H1 (cell line): ENCODE data around the gene TMEM44. TPM values are rescaled to one million over a fixed set of nuclear protein-coding genes. Genes with fewer than 3 reads are reported as not detected.

Experiments
- CTCF ChIA-PET: fragments of 300-600 bp; sonication (Branson Sonifier 250); formaldehyde crosslinking; loops from one replicate; lab custom pipeline; 2021; ENCODE audit not compliant: partially characterized antibody; lab: Charles Lee
- POLR2A ChIA-PET: fragments of 300-600 bp; sonication (Branson Sonifier 250); formaldehyde crosslinking; loops from one replicate; lab custom pipeline; 2021; ENCODE audit warnings: inconsistent platforms; ENCODE audit not compliant: partially characterized antibody; lab: Charles Lee
- DNase-seq, 2 experiments: peaks; one replicate each; pipeline versions ENCODE4 v3.0.0 to v3.0.0-alpha.2; 2010 to 2022; ENCODE audit warnings: low spot score in 2 of 2, low read depth in 1 of 2, mixed read lengths in 1 of 2
- FAIRE-seq: peaks from 2 replicates; lab custom pipeline; 2011; peaks lifted over from hg19 to GRCh38; lab: Jason Lieb, UNC
- H2AFZ ChIP-seq: 2 replicates; pipeline ENCODE4 v1.8.1; 2012; ENCODE audit warnings: low read length, inconsistent platforms
- H2AK5ac ChIP-seq: 2 replicates; pipeline ENCODE4 v1.6.1; 2013; ENCODE audit warnings: low read depth, low read length
- H2BK120ac ChIP-seq: replicated peaks from 2 replicates; pipeline ENCODE3; 2013; ENCODE audit warnings: low read depth, low read length, inconsistent platforms
- H2BK12ac ChIP-seq: 2 replicates; pipeline ENCODE4 v1.6.1; 2013; ENCODE audit warnings: low read depth, low read length
- H2BK15ac ChIP-seq: 2 replicates; pipeline ENCODE4 v1.6.1; 2013; ENCODE audit warnings: low read length
- H2BK20ac ChIP-seq: 2 replicates; pipeline ENCODE4 v1.6.1; 2013; ENCODE audit warnings: low read length
- H2BK5ac ChIP-seq: 2 replicates; pipeline ENCODE4 v1.6.1; 2013; ENCODE audit warnings: low read depth, low read length
- H3K14ac ChIP-seq: 2 replicates; pipeline ENCODE4 v1.6.1; 2013; ENCODE audit warnings: inconsistent platforms; ENCODE audit not compliant: insufficient read length
- H3K18ac ChIP-seq: 2 replicates; pipeline ENCODE4 v1.6.1; 2013; ENCODE audit warnings: low read length; ENCODE audit errors: extremely low read depth
- H3K23ac ChIP-seq: 2 replicates; pipeline ENCODE4 v1.6.1; 2013; ENCODE audit warnings: inconsistent platforms; ENCODE audit not compliant: insufficient read length
- H3K23me2 ChIP-seq: 2 replicates; pipeline ENCODE4 v1.6.1; 2013; ENCODE audit warnings: low read depth, low read length
- H3K27ac ChIP-seq: 2 replicates; pipeline ENCODE4 v1.6.1; 2011; ENCODE audit warnings: low read depth, low read length, inconsistent platforms
- H3K27me3 ChIP-seq, 4 experiments: replicated peaks in 1 of 4; 1 replicate in 1 of 4; 2 replicates in 3 of 4; pipeline versions ENCODE4 v1.6.1 to v1.8.1; 2011 to 2013; ENCODE audit warnings: low read length in 3 of 4, mild to moderate bottlenecking in 3 of 4, inconsistent platforms in 2 of 4, mixed read lengths in 2 of 4, moderate library complexity in 1 of 4; ENCODE audit not compliant: control insufficient read depth in 3 of 4, insufficient read depth in 3 of 4; ENCODE audit errors: extremely low read depth in 1 of 4
- H3K36me3 ChIP-seq, 4 experiments: 2 replicates each; pipeline versions ENCODE4 v1.6.1 to v1.8.1; 2011 to 2013; ENCODE audit warnings: mild to moderate bottlenecking in 4 of 4, low read length in 3 of 4, moderate library complexity in 2 of 4, control low read depth in 1 of 4, inconsistent platforms in 1 of 4; ENCODE audit not compliant: insufficient read depth in 4 of 4, control insufficient read depth in 2 of 4
- H3K4ac ChIP-seq: replicated peaks from 2 replicates; pipeline ENCODE3; 2013; ENCODE audit warnings: low read length, low read depth, mixed read lengths, inconsistent platforms; ENCODE audit not compliant: insufficient read length
- H3K4me1 ChIP-seq, 4 experiments: replicated peaks in 1 of 4; 1 replicate in 1 of 4; 2 replicates in 3 of 4; pipeline versions ENCODE4 v1.6.1 to v1.8.1; 2011 to 2013; ENCODE audit warnings: low read length in 3 of 4, inconsistent platforms in 2 of 4, mixed read lengths in 1 of 4; ENCODE audit not compliant: insufficient read depth in 4 of 4, control insufficient read depth in 3 of 4
- H3K4me2 ChIP-seq, 2 experiments: 2 replicates each; pipeline versions ENCODE4 v1.6.1 to v1.8.1; 2011 to 2013; ENCODE audit warnings: low read depth in 2 of 2, low read length in 2 of 2, control low read depth in 1 of 2, inconsistent platforms in 1 of 2, mild to moderate bottlenecking in 1 of 2; ENCODE audit not compliant: insufficient read depth in 1 of 2
- H3K4me3 ChIP-seq, 4 experiments: fragments of 200-600, 300-600 bp in 1 of 4; sonication (generic), shearing (Covaris generic), sonication (Bioruptor Twin) in 1 of 4; 2 replicates each; pipeline versions ENCODE4 v1.5.1 to v1.8.1; 2011 to 2016; ENCODE audit warnings: low read length in 4 of 4, low read depth in 3 of 4, control low read depth in 2 of 4, inconsistent platforms in 2 of 4, mild to moderate bottlenecking in 2 of 4, mixed read lengths in 1 of 4, moderate library complexity in 1 of 4; ENCODE audit not compliant: insufficient read depth in 2 of 4; ENCODE audit errors: extremely low read depth in 1 of 4
- H3K56ac ChIP-seq: replicated peaks from 2 replicates; pipeline ENCODE3; 2013; ENCODE audit warnings: low read depth, mild to moderate bottlenecking, mixed read lengths, low read length, inconsistent platforms; ENCODE audit not compliant: insufficient read length
- H3K79me1 ChIP-seq: 2 replicates; pipeline ENCODE4 v1.6.1; 2013; ENCODE audit warnings: low read depth, low read length, control low read depth
- H3K79me2 ChIP-seq, 2 experiments: 2 replicates each; pipeline versions ENCODE4 v1.6.1 to v1.8.1; 2012 to 2013; ENCODE audit warnings: low read length in 2 of 2, mild to moderate bottlenecking in 2 of 2, inconsistent platforms in 1 of 2; ENCODE audit not compliant: insufficient read depth in 2 of 2, control insufficient read depth in 1 of 2
- H3K9ac ChIP-seq, 4 experiments: replicated peaks in 1 of 4; 1 replicate in 1 of 4; 2 replicates in 3 of 4; pipeline versions ENCODE4 v1.6.1 to v1.8.1; 2011 to 2013; ENCODE audit warnings: low read depth in 3 of 4, low read length in 3 of 4, control low read depth in 2 of 4, mild to moderate bottlenecking in 2 of 4, moderate library complexity in 2 of 4, inconsistent platforms in 1 of 4; ENCODE audit errors: extremely low read depth in 1 of 4
- H3K9me3 ChIP-seq, 2 experiments: 2 replicates each; pipeline versions ENCODE4 v1.6.1 to v1.8.1; 2012 to 2013; ENCODE audit warnings: mild to moderate bottlenecking in 2 of 2, moderate library complexity in 2 of 2, control low read depth in 1 of 2, inconsistent platforms in 1 of 2, low read depth in 1 of 2, low read length in 1 of 2, mixed read lengths in 1 of 2; ENCODE audit not compliant: insufficient read depth in 2 of 2
- H4K20me1 ChIP-seq, 2 experiments: replicated peaks in 1 of 2; 2 replicates each; pipeline versions ENCODE3 to v1.8.1; 2011 to 2013; ENCODE audit warnings: inconsistent platforms in 2 of 2, low read length in 2 of 2, mild to moderate bottlenecking in 1 of 2; ENCODE audit not compliant: insufficient read depth in 2 of 2, control insufficient read depth in 1 of 2
- H4K5ac ChIP-seq: 2 replicates; pipeline ENCODE4 v1.6.1; 2013; ENCODE audit warnings: low read length, low read depth, mixed read lengths, inconsistent platforms; ENCODE audit not compliant: insufficient read length
- H4K8ac ChIP-seq: 2 replicates; pipeline ENCODE4 v1.8.0; 2013; ENCODE audit warnings: mild to moderate bottlenecking, moderate library complexity, low read length, inconsistent platforms; ENCODE audit not compliant: insufficient read depth; ENCODE audit errors: extremely low read depth
- H4K91ac ChIP-seq: replicated peaks from 2 replicates; pipeline ENCODE3; 2013; ENCODE audit warnings: low read length, mixed read lengths, inconsistent platforms; ENCODE audit not compliant: insufficient read length
- HDAC2 ChIP-seq, 2 experiments: fragments of 300-600 bp in 1 of 2; sonication (generic) in 1 of 2; IDR thresholded peaks; 2 replicates each; pipeline ENCODE4 v1.6.1; 2011 to 2012; ENCODE audit warnings: low read depth in 2 of 2, low read length in 2 of 2, mild to moderate bottlenecking in 2 of 2, moderate library complexity in 2 of 2, borderline replicate concordance in 1 of 2, inconsistent platforms in 1 of 2
- KDM4A ChIP-seq: IDR thresholded peaks from one replicate; pipeline ENCODE4 v1.7.1; 2012; ENCODE audit warnings: low read depth, mild to moderate bottlenecking, moderate library complexity, low read length, inconsistent platforms; ENCODE audit not compliant: severe bottlenecking
- NANOG ChIP-seq: IDR thresholded peaks from 2 replicates; pipeline ENCODE4 v1.6.1; 2011; ENCODE audit warnings: low read length, low read depth, mild to moderate bottlenecking, inconsistent platforms; ENCODE audit not compliant: insufficient read depth, poor library complexity, severe bottlenecking
- NRF1 ChIP-seq: IDR thresholded peaks from 2 replicates; pipeline ENCODE4 v1.6.1; 2011; ENCODE audit warnings: mild to moderate bottlenecking, low read depth, low read length, improper control_type of control experiment
- SAP30 ChIP-seq: fragments of 300-600 bp; sonication (generic); IDR thresholded peaks from 2 replicates; pipeline ENCODE4 v1.7.1; 2012; ENCODE audit warnings: low read length, moderate library complexity, mild to moderate bottlenecking, inconsistent platforms; ENCODE audit not compliant: insufficient read depth, insufficient replicate concordance
- TAF1 ChIP-seq: IDR thresholded peaks from 2 replicates; pipeline ENCODE4 v1.6.1; 2011; ENCODE audit warnings: mild to moderate bottlenecking, low read depth, low read length
- TCF12 ChIP-seq: IDR thresholded peaks from 2 replicates; pipeline ENCODE4 v1.6.1; 2011; ENCODE audit warnings: low read depth, mild to moderate bottlenecking, low read length
- YY1 ChIP-seq: IDR thresholded peaks from 2 replicates; pipeline ENCODE4 v1.6.1; 2011; ENCODE audit warnings: low read depth, mild to moderate bottlenecking, low read length
- WGBS, 2 experiments: shearing (Covaris generic) in 1 of 2; methylation state at CpG; one replicate each; pipeline versions ENCODE4 v1.1.6 to v1.1.7; 2013 to 2015; ENCODE audit warnings: low lambda C conversion rate in 2 of 2, mixed read lengths in 2 of 2, inconsistent platforms in 1 of 2, low coverage in 1 of 2, missing lambda C conversion rate in 1 of 2; ENCODE audit not compliant: insufficient replicate concordance in 2 of 2, insufficient coverage in 1 of 2, insufficient read length in 1 of 2; ENCODE audit errors: extremely low coverage in 1 of 2, missing lambda C conversion rate in 1 of 2; 5-methylcytosine and 5-hydroxymethylcytosine counted together
- long read RNA-seq, 2 experiments: library from RNA in 1 of 2; library from capped mRNA in 1 of 2; stranded (forward); transcript quantifications; one replicate each; pipeline ENCODE4 v2.0.0, GENCODE V29; 2021; ENCODE audit warnings: inconsistent platforms in 1 of 2
- polyA minus RNA-seq, 3 experiments: library from RNA; depleted of rRNA, polyadenylated mRNA; stranded (reverse); fragments of >200 nt; gene quantifications; 1 replicate in 2 of 3; 2 replicates in 1 of 3; pipeline ENCODE4 v1.2.3, GENCODE V29; 2011
- polyA plus RNA-seq, 7 experiments: library from polyadenylated mRNA; depleted of rRNA in 3 of 7; stranded (reverse) in 5 of 7; unstranded in 2 of 7; fragments of >200 nt in 5 of 7; fragments of 200-250 nt in 2 of 7; gene quantifications; 1 replicate in 5 of 7; 2 replicates in 1 of 7; 4 replicates in 1 of 7; pipeline versions ENCODE4 v1.2.1 to v1.2.3, GENCODE V29; 2011 to 2013; ENCODE audit warnings: missing spikeins in 2 of 7, mixed read lengths in 2 of 7
- total RNA-seq: library from RNA; stranded (reverse); fragmentation: NEBNext Ultra II Directional; extraction: Animal tissue kit (Norgen Biotek cat#: 25700); gene quantifications from 2 replicates; pipeline ENCODE4 v1.2.1, GENCODE V29; 2021

The TMEM44 gene
- total RNA-seq (15.4 and 16.7 TPM in 2 replicates), polyA plus RNA-seq (2011; rRNA removed) (14.0 and 14.8 TPM in 2 replicates), polyA minus RNA-seq (2011; rRNA and poly(A)+ RNA removed) (12.5 and 13.0 TPM in 2 replicates)
- polyA plus RNA-seq (2011; cell fraction: cytosol; rRNA removed) = 16.6 TPM
- polyA plus RNA-seq (2011; cell fraction: nucleus; rRNA removed) = 28.7 TPM
- 15.1 to 20.7 TPM (median 18.0 TPM) in 4 replicates for polyA plus RNA-seq (2012, experiment 1 of 2)
- 9.9 TPM for polyA plus RNA-seq (2012, experiment 2 of 2)
- 10.8 TPM for polyA plus RNA-seq (2013, experiment 1 of 2)
- polyA plus RNA-seq (2013, experiment 2 of 2) = 10.9 TPM
- 15.5 TPM for polyA minus RNA-seq (2011; cell fraction: cytosol; rRNA and poly(A)+ RNA removed)
- polyA minus RNA-seq (2011; cell fraction: nucleus; rRNA and poly(A)+ RNA removed) = 11.7 TPM
- long read RNA-seq, experiment 1, partial matches to known transcripts = 1 of 6 reads
- long read RNA-seq, experiment 1, other reads (novel, unspliced or antisense) = 3 of 6 reads
- long read RNA-seq, experiment 2 = 0 reads

- Histone ChIP-seq H2AK5ac (peak within 1 kb of the TSS; percentile 56; the same call in 1 of the 2 replicates), H3K23me2 (peaks cover 8% of the 10 kb centered on the region), H3K23ac (no peak within 1 kb of the TSS), H3K4ac (peak within 1 kb of the TSS; percentile 99), H3K27me3 (no peaks in the 10 kb centered on the region), H4K5ac (peak within 1 kb of the TSS; percentile 35), H3K79me2 (no peaks in the 10 kb centered on the region), H4K20me1 (peaks cover 0 to 2% of the 10 kb centered on the region in 2 experiments), H3K9me3 (peaks cover 12 to 21% of the 10 kb centered on the region in 2 experiments), H2BK12ac (peak within 1 kb of the TSS; percentile 85; the same call in 1 of the 2 replicates), H2BK120ac (no peak within 1 kb of the TSS), H3K4me3 (peak within 1 kb of the TSS; percentile 47 to 93 (median 68)), H3K56ac (peak within 1 kb of the TSS; percentile 92), H3K14ac (no peak within 1 kb of the TSS), H3K27ac (peak within 1 kb of the TSS; percentile 58; the same call in 1 of the 2 replicates), H3K4me1 (no peaks in the 10 kb centered on the region), H2BK5ac (peak within 1 kb of the TSS; percentile 76), H2BK20ac (no peak within 1 kb of the TSS), H3K4me2 (peak within 1 kb of the TSS; percentile 55 to 97), H2AFZ (peak within 1 kb of the TSS; percentile 90), H3K9ac (peak within 1 kb of the TSS; percentile 39 to 90 (median 61)), H4K8ac (peak within 1 kb of the TSS; percentile 62; the same call in 1 of the 2 replicates), H4K91ac (peak within 1 kb of the TSS; percentile 50), H3K36me3 (peaks cover 0 to 14% (median 7%) of the 10 kb centered on the region in 4 experiments; a peak in 4 of 8 replicates), H3K79me1 (no peaks in the 10 kb centered on the region), H3K18ac (peak within 1 kb of the TSS; percentile 72), H2BK15ac (no peak within 1 kb of the TSS)
- ChIA-PET CTCF (interaction anchor here (0.7 to 1.5 kb wide), 8 partner anchors 9 to 482 kb away, joined by 3 to 5 read pairs (median 3); no protein-coding TSS in a partner anchor), POLR2A (interaction anchor here (0.6 to 1.6 kb wide), 8 partner anchors 9 to 165 kb away, joined by 3 to 5 read pairs (median 3); no protein-coding TSS in a partner anchor)
- FAIRE-seq = no peak
- DNase-seq = peak; percentile 46 to 88
- 7% methylated on average over 28 of the region's 66 CpGs; no CpG with 5 or more reads in 1 of the 2 experiments for WGBS, 2 experiments
- no peak for TF ChIP-seq SAP30
- no peak for TF ChIP-seq HDAC2 (IDR thresholded peaks at IDR 0.05; ENCODE audit: borderline replicate concordance in 1 of 2, low read depth in 2 of 2, low read length in 2 of 2)
- peak; percentile 14; the same call in 1 of the 2 replicates for TF ChIP-seq YY1
- TF ChIP-seq TAF1 = peak; percentile 40; the same call in 1 of the 2 replicates
- TF ChIP-seq TCF12 = no peak
- TF ChIP-seq NRF1 = no peak
- TF ChIP-seq KDM4A = peak; percentile 44
- TF ChIP-seq NANOG = no peak
These were observed at the start of gene TMEM44 for GRCh38 chr3:194633349-194634004. TSS of gene TMEM44 (minus strand) at chr3:194633419. CDS start at chr3:194633215, 204 bp downstream.
